ENCODE results near the gene TAS1R2. TPM values are rescaled to one million over a fixed set of nuclear protein-coding genes. Genes with fewer than 3 reads are reported as not detected.

The TAS1R2 gene
- total and polyA plus RNA-seq, 2 of the 8 experiments (the other 6 are each of a cell fraction or from before 2014, with no cell fraction given): not detected

- H2AK5ac ChIP-seq (ENCODE audit: low read depth, low read length): no peak overlapping the region
- peaks cover 0 to 6% (median 4%) of the 10 kb centered on the region in 4 experiments; a peak in 4 of 7 replicates for H3K4me1 ChIP-seq (replicated peaks in 1 of 4; ENCODE audit: control insufficient read depth in 3 of 4, insufficient read depth in 4 of 4, low read length in 3 of 4)
- H2BK5ac ChIP-seq (ENCODE audit: low read depth, low read length): no peak overlapping the region
- H4K91ac ChIP-seq (replicated peaks; ENCODE audit: insufficient read length, low read length): no peak overlapping the region
- no peak overlapping the region for H3K23ac ChIP-seq (ENCODE audit: insufficient read length)
- no peak overlapping the region for H4K5ac ChIP-seq (ENCODE audit: insufficient read length, low read depth, low read length)
- no peak overlapping the region for H2AFZ ChIP-seq (ENCODE audit: low read length)
- H3K4me2 ChIP-seq (ENCODE audit: insufficient read depth in 1 of 2, low read depth in 2 of 2, low read length in 2 of 2): no peak overlapping the region
- peaks cover 0 to 11% (median 2%) of the 10 kb centered on the region in 4 experiments; a peak in 4 of 8 replicates for H3K36me3 ChIP-seq (ENCODE audit: control insufficient read depth in 2 of 4, insufficient read depth in 4 of 4, low read length in 3 of 4)
- H4K20me1 ChIP-seq (replicated peaks in 1 of 2; ENCODE audit: control insufficient read depth in 1 of 2, insufficient read depth in 2 of 2, low read length in 2 of 2): peaks cover 0 to 8% of the 10 kb centered on the region in 2 experiments
- H3K4ac ChIP-seq (replicated peaks; ENCODE audit: insufficient read length, low read depth, low read length): no peak overlapping the region
- no peak for FAIRE-seq
- no peak overlapping the region for H2BK15ac ChIP-seq (ENCODE audit: low read length)
- no peaks in the 10 kb centered on the region for H3K27me3 ChIP-seq (replicated peaks in 1 of 4; ENCODE audit: control insufficient read depth in 3 of 4, extremely low read depth in 1 of 4, insufficient read depth in 3 of 4, low read length in 3 of 4)
- POLR2A ChIA-PET (ENCODE audit: partially characterized antibody): interaction anchor here (1.4 kb wide), 1 partner anchor 9 kb away, joined by 5 read pairs; no protein-coding TSS in a partner anchor
- no peak for DNase-seq (ENCODE audit: low read depth in 1 of 2, low spot score in 2 of 2)
- WGBS, 2 experiments (ENCODE audit: extremely low coverage in 1 of 2, insufficient coverage in 1 of 2, insufficient read length in 1 of 2, insufficient replicate concordance in 2 of 2, low coverage in 1 of 2, low lambda C conversion rate in 2 of 2, missing lambda C conversion rate in 1 of 2): 65% methylated on average over 4 of the region's 4 CpGs; no CpG with 5 or more reads in 1 of the 2 experiments
- H3K4me3 ChIP-seq (ENCODE audit: extremely low read depth in 1 of 4, insufficient read depth in 2 of 4, low read depth in 3 of 4, low read length in 4 of 4): no peak overlapping the region
- no peaks in the 10 kb centered on the region for H3K9me3 ChIP-seq (ENCODE audit: insufficient read depth in 2 of 2, low read depth in 1 of 2, low read length in 1 of 2)
- no peak overlapping the region for H4K8ac ChIP-seq (ENCODE audit: extremely low read depth, insufficient read depth, low read length)
- H3K79me1 ChIP-seq (ENCODE audit: low read depth, low read length): no peaks in the 10 kb centered on the region
- H3K23me2 ChIP-seq (ENCODE audit: low read depth, low read length): no peaks in the 10 kb centered on the region
- H3K56ac ChIP-seq (replicated peaks; ENCODE audit: insufficient read length, low read depth, low read length): no peak overlapping the region
- H3K18ac ChIP-seq (ENCODE audit: extremely low read depth, low read length): no peak overlapping the region
- H3K9ac ChIP-seq (replicated peaks in 1 of 4; ENCODE audit: extremely low read depth in 1 of 4, low read depth in 3 of 4, low read length in 3 of 4): no peak overlapping the region
- no peak overlapping the region for H3K27ac ChIP-seq (ENCODE audit: low read depth, low read length)
- H3K14ac ChIP-seq (ENCODE audit: insufficient read length): no peak overlapping the region
- no peaks in the 10 kb centered on the region for H3K79me2 ChIP-seq (ENCODE audit: control insufficient read depth in 1 of 2, insufficient read depth in 2 of 2, low read length in 2 of 2)
- H2BK20ac ChIP-seq (ENCODE audit: low read length): no peak overlapping the region
- H2BK120ac ChIP-seq (replicated peaks; ENCODE audit: low read depth, low read length): no peak overlapping the region
- CTCF ChIA-PET (ENCODE audit: partially characterized antibody): interaction anchor here (0.6 to 14.4 kb wide), 45 partner anchors 8 to 298 kb away, joined by 3 to 131 read pairs (median 4); partner anchors contain the start of gene ALDH4A1
- no peak overlapping the region for H2BK12ac ChIP-seq (ENCODE audit: low read depth, low read length)
- TF ChIP-seq PHF8 (conservative IDR thresholded peaks at IDR 0.05; ENCODE audit: low read depth, low read length): no peak
- TF ChIP-seq ATF2 (IDR thresholded peaks at IDR 0.05; ENCODE audit: low read length): no peak
- TF ChIP-seq TEAD4 (IDR thresholded peaks at IDR 0.05; ENCODE audit: low read depth, low read length): no peak
- TF ChIP-seq SRF (IDR thresholded peaks at IDR 0.05; ENCODE audit: low read depth, low read length): no peak
- no peak for TF ChIP-seq SP2 (IDR thresholded peaks at IDR 0.05; ENCODE audit: low read length)
- no peak for TF ChIP-seq TAF7 (optimal IDR thresholded peaks at IDR 0.05; ENCODE audit: borderline replicate concordance, low read depth, low read length)
- TF ChIP-seq SP4 (IDR thresholded peaks at IDR 0.05; ENCODE audit: low read length): no peak
- TF ChIP-seq CTBP2 (IDR thresholded peaks at IDR 0.05; ENCODE audit: borderline replicate concordance, insufficient read depth, insufficient read length, low read length): no peak
- no peak for TF ChIP-seq RNF2 (IDR thresholded peaks at IDR 0.05; ENCODE audit: borderline replicate concordance, low read depth, low read length, missing control alignments, poor library complexity, severe bottlenecking)
- no peak for TF ChIP-seq CBX8 (IDR thresholded peaks at IDR 0.05; ENCODE audit: borderline replicate concordance, low read depth, low read length)
- no peak for TF ChIP-seq KDM5A (IDR thresholded peaks at IDR 0.05; ENCODE audit: low read length)
- no peak for TF ChIP-seq GTF2F1 (IDR thresholded peaks at IDR 0.05; ENCODE audit: borderline replicate concordance, low read depth, low read length)
Observed at GRCh38 chr1:18884419-18884717, 24.9 kb upstream of the TAS1R2 start.
